Umbilical cord (tissue), 2 donors: Measurements from ENCODE around the gene ANKH. TPM values are rescaled to one million over a fixed set of nuclear protein-coding genes. Genes with fewer than 3 reads are reported as not detected.

Experiments used
- DNase-seq: peaks from one replicate; pipeline ENCODE4 v3.0.0-alpha.2; 2015; ENCODE audit warnings: low spot score
- total RNA-seq: library from RNA; depleted of rRNA; stranded (reverse); fragments of >200 nt; gene quantifications from one replicate; pipeline ENCODE4 v1.2.3, GENCODE V29; 2014; ENCODE audit warnings: low replicate concordance; ENCODE audit not compliant: insufficient read depth

Gene ANKH
- total RNA-seq, 1 donor from 2014 or later: 27.0 TPM

DNA sequence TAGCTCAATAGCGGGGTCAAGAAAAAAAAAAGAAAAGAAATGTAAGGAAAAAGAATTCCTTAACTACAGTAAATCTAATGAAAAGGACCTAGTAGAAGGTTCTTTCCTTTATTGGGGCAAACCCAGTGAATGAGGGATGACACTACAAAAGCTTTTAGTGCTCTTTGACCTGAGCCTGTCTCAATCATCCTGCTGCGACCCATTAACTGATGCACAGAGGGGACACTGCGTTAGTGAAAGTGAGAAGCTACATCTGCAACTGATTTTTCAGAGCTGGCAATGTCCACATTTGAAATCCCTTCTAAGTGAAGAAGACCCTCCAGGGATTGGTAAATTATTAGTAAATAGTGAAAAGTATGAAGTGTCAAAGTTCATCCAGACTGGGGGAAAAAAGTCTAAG lies 106.0 kb downstream of the ANKH start:
- DNase-seq: no peak

DNA sequence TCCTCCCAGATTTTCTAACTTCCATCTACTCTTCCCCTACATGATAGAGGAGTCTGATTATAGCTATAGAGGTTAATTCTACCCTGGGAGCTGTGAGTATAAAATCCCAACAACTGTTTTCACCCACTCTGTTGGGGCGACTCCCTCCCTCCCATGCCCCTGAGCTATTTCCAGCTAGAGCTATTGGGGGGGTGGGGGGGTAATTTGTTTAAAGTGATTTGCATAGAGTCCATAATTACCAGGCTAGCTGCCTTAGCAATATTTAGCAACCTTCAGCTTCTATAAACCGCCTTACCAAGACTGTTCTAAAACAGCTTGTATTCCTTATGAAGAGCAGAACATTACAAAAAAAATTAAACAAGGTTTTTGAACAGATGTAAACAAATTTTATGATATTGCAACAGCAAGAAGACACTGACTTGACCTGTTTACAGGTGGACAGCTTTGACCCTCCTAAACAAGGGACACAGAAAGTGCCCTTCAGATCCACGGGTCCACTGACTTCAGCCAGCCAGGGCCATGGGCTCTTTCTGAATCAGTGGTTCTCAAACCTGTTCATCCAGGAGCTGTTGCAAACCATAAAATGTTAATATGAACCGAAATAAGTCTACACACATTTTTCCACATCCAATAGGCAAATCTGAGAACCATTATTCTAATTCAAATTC lies 108.9 kb downstream of the ANKH start:
- no peak for DNase-seq

DNA sequence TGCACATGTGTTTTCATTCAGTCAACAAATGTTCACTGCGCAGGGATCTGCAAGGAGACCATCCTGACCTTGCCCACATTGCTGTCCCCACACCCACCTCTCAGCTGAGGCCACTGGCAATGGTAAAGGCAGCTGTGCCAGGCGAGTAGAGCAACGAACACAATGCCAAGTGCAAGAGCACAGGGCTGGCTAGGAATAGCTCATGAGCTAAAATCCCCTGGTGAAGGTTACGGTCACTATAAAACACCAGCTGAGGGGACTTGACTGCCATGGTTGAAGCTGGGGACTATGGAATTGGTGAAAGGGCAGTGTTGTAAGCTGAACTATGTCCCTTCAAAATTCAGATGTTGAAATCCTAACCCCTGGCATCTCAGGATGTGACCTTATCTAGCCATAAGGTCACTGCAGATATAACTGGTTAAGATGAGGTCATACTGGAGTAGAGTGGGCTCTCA lies 111.0 kb downstream of the ANKH start:
- DNase-seq: no peak

- DNase-seq: no peak
These were observed 111.6 kb downstream of the ANKH start for GRCh38 chr5:14759744-14760547.

DNA sequence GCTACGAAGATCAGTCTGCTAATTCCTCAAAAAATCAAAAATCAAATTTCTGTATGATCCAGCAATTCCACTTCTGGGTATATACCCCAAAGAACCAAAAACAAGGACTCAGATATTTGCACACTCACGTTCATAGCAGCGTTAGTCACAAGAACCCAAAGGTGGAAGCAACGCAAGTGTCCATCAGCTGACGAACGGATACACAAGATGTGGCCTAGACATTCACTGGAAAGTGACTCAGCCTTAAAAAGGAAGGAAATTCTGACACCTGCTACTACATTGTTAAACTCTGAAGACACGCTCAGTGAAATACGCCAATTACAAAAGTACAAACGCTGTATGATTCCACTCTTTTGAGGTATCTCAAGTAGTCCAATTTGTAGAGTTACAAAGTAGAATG lies 113.7 kb downstream of the ANKH start:
- no peak for DNase-seq

- no peak for DNase-seq
These were observed 115.1 kb downstream of the ANKH start for GRCh38 chr5:14756478-14756877.

DNA sequence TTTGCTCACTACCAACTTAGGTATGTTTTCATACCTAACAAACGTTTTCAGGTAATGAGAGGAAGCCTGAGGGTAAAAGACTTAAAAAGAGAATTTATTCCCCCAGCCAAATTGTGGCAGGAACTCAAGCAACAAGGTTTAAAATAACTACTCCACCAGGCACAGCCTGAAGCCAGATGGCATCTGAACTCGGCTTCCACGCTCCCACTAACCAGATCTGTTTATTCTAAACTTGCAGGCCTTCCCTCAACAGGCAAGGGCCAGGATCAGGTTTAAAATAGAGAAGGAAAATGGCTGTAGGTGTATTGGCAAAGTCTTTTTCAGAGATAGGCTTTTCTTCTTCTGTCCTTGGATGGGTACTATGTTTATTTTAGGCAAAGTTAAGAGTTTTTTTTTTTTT lies 117.6 kb downstream of the ANKH start:
- DNase-seq: no peak

DNA sequence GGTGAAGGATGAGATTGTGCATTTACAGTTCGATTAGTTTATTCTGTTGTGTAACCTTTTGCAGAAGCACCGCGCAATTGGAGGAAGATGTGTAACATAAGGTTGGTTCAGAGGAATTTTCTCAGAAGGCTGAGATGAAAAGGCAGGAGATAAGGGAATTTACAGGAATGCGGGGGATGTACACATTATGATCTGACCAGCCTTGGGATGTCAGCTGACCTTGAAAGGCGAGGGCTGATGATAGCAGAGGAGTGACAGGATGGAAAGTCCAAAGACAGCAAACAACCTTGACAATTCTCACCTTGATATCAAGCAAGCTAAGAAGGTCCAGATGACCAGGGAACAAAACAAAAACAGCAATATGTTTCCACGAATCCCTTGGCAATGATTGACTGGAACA lies 118.3 kb downstream of the ANKH start:
- DNase-seq: no peak

GRCh38 chr5:14752497-14753071 lies 119.0 kb downstream of the ANKH start:
- no peak for DNase-seq

DNA sequence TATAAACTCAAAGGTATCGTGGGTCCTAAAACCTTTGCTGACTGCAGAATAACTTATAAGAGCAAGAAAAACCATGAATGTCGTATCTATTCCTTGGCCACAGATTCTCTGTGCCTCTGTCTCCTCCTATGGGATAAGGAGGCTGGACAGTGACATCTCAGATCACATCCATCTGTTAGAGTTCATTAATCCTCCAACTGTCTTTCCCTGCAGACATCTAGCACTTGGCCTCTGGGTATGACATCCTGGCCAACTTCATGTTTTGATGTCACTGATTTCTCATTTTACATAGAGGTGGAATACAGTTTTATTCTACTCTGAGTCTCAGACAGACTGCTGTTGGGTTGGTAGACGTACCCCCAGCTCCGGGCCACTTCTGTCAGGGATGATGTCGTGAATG lies 120.9 kb downstream of the ANKH start:
- no peak for DNase-seq

GRCh38 chr5:14749579-14750101 lies 121.9 kb downstream of the ANKH start:
- no peak for DNase-seq

DNA sequence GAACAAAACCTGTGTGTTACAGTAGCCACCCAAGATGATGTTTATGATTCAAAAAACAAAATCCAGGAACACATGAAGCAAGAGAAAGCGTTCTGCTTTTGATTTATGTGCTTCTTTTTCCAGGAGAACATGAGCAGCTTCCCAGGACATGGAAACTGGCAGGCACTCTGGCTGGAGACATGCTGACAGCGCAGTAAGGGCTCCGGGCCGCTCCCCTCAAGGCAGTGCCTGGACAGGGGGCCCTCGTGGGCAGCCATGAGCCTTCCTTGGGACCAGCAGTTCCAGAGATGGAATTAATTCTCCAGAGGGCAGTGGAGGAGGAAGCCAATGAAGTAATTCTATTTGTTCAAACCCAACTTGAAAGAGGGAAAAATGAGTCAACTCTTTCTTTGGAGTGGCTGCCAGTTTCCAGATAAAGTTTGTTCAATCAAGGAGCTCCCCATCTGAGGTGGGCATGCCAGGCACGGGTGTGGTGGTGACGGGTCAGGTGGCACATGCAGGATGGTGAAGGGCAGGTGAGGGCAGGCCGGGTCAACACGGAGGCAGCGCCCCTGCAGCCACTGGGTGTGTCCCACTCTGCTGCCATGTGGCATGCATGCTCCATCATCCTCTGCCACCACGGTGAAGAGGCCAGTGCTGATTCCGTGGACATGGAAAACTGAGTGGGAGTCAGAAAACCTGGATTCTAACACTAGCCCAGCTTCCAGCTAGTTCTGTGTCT lies 123.2 kb downstream of the ANKH start:
- DNase-seq: no peak

DNA sequence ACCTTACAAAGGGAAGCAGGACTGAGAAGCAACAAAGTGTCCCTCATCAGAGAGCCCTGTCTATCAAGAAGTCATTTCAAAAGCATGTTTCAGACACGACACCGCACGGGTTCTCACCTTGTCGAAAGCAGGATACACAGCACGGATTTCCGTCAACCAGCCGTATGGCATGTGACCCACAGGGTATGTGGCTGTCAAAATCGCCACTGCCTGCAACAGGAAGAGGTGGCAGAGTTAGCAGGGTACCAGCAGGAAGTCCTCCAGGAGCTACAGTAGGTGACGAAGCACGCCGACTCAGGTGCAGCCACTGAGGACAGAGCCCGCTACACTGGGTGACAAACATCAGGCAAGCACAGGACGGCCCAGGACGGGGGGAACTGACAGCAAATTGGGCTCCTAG lies 125.8 kb downstream of the ANKH start:
- no peak for DNase-seq

GRCh38 chr5:14745188-14745563 lies 126.4 kb downstream of the ANKH start:
- no peak for DNase-seq

GRCh38 chr5:14744296-14745187 lies 127.0 kb downstream of the ANKH start:
- no peak for DNase-seq

GRCh38 chr5:14743601-14744295 lies 127.8 kb downstream of the ANKH start:
- no peak for DNase-seq

DNA sequence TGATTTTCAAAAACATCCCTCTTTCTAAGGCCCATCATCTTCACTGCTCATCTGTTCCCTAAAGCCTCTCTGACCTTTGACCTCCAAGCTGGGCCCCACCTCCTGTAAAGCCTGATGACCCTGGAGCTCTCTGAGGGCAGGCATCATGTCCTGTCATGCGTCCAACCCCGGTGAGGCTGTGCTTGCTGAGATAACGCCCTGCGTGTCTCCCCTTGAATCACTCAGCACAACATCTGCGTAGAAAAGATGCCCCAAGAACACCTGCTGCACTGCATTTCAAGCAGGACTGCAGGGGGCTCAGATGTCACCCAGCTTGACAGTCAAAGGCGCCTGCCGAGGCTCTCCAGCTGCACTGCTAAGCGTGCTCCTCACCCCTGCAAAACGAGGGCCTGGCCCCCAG lies 129.1 kb downstream of the ANKH start:
- no peak for DNase-seq

GRCh38 chr5:14741801-14742440 lies 129.7 kb downstream of the ANKH start:
- DNase-seq: no peak

- no peak for DNase-seq
These were observed 130.4 kb downstream of the ANKH start for GRCh38 chr5:14741131-14741530.

DNA sequence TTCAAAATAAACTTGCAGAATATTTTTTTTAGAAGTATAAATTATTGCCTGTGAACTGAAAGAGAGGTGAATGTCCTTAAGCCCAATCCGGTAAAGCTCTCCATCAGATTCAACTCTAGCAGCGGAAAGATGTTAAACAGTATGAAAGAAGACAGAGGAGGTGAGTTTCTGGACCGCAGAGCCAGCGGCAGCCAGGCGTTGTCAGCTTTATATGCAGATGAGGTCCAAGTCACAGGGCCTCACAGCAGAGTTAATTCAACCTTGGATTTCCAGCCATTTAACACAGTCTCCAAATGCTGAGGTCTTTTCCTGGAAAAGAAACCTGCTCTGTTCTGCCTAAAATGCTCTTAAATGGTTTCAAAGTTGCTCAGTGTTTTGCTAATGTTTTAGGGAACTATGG lies 131.6 kb downstream of the ANKH start:
- DNase-seq: no peak
